ENCODE results near the gene CCDC141. TPM values are rescaled to one million over a fixed set of nuclear protein-coding genes. Genes with fewer than 3 reads are reported as not detected.

The CCDC141 gene
- total RNA-seq, 2 experiments from 2014 or later: 30.6 to 31.5 TPM

DNA sequence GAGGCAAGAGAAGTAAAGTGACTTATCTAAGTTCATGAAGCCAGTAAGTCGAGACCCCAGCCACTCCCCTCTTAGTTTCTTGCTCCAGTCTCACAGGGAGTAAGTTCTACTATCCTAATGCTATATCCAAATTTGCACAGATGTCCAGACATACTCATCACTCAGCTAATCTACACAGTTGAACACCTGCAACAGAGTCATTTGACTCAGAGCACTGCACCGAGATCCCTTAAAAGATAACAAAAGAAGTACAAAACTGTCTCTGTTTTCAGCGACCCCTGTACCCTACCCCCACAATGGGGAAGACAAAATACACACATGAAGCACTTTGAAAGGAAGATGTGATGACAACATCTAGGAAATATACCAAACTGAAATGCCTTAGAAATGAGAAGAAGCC, 22.6 kb upstream of the CCDC141 start:
- no peak for DNase-seq
- ChIA-PET POLR2A (no interaction called here), CTCF (no interaction called here)
- H3K4me1 Mint-ChIP-seq (ENCODE audit: low read depth): no peaks in the 10 kb centered on the region
- Histone ChIP-seq H3K27me3 (ENCODE audit: control insufficient read depth in 1 of 2, insufficient read depth in 2 of 2, low read length in 2 of 2) (no peaks in the 10 kb centered on the region), H3K4me1 (ENCODE audit: insufficient read depth, low read length) (no peaks in the 10 kb centered on the region), H3K27ac (ENCODE audit: low read depth in 1 of 2, low read length in 2 of 2) (no peak overlapping the region), H3K4me3 (ENCODE audit: low read length) (no peak overlapping the region), H3K9me3 (ENCODE audit: control insufficient read depth in 1 of 2, insufficient read depth in 1 of 2, low read length in 2 of 2) (no peaks in the 10 kb centered on the region), H3K36me3 (ENCODE audit: insufficient read depth, low read length) (no peaks in the 10 kb centered on the region)
- no peaks in the 10 kb centered on the region for H3K9me3 Mint-ChIP-seq
- intact Hi-C loops (cut with DNase I, micrococcal nuclease): no loop called here
- H3K27ac Mint-ChIP-seq: no peak overlapping the region
- peaks cover 3% of the 10 kb centered on the region for H3K36me3 Mint-ChIP-seq (ENCODE audit: low read depth)
- no peak overlapping the region for H3K4me3 Mint-ChIP-seq
- no peaks in the 10 kb centered on the region for H3K27me3 Mint-ChIP-seq
- TF ChIP-seq, protein P1, sequence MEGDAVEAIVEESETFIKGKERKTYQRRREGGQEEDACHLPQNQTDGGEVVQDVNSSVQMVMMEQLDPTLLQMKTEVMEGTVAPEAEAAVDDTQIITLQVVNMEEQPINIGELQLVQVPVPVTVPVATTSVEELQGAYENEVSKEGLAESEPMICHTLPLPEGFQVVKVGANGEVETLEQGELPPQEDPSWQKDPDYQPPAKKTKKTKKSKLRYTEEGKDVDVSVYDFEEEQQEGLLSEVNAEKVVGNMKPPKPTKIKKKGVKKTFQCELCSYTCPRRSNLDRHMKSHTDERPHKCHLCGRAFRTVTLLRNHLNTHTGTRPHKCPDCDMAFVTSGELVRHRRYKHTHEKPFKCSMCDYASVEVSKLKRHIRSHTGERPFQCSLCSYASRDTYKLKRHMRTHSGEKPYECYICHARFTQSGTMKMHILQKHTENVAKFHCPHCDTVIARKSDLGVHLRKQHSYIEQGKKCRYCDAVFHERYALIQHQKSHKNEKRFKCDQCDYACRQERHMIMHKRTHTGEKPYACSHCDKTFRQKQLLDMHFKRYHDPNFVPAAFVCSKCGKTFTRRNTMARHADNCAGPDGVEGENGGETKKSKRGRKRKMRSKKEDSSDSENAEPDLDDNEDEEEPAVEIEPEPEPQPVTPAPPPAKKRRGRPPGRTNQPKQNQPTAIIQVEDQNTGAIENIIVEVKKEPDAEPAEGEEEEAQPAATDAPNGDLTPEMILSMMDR (IDR thresholded peaks at IDR 0.05): no peak
- no peak for ATAC-seq (ENCODE audit: poor library complexity)

DNA sequence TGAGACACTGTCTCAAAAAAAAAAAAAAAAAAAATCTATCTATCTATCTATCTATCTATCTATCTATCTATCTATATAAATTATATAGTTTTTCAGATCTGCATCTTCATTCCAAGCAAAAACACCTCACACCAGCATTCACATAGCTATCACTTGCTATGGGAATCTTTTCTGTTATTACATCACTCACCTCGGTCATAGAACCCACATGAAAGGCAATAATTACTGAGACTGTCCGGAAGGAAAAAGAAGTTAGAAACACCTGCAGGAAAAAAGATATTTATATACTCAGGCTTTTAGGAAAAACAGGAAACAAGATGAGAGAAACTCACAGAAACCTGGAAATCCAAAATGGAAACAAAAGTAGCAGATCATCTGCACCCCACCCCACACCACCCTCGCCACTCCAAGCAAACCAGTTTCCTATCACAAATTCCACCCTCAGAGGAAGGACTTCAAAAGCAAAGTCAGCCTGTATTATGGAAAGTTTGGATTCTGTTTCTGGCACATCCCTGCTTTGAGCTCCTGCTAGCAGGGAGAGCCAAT, 21.9 kb upstream of the CCDC141 start:
- no peaks in the 10 kb centered on the region for H3K4me1 Mint-ChIP-seq (ENCODE audit: low read depth)
- H3K9me3 Mint-ChIP-seq: no peaks in the 10 kb centered on the region
- ChIA-PET POLR2A (interaction anchor here (0.7 kb wide), 1 partner anchor 302 kb away, joined by 3 read pairs; no protein-coding TSS in a partner anchor), CTCF (no interaction called here)
- H3K4me1 ChIP-seq (ENCODE audit: insufficient read depth, low read length): no peaks in the 10 kb centered on the region
- H3K36me3 ChIP-seq (ENCODE audit: insufficient read depth, low read length): no peaks in the 10 kb centered on the region
- H3K27me3 Mint-ChIP-seq: no peaks in the 10 kb centered on the region
- no peak overlapping the region for H3K27ac Mint-ChIP-seq
- no peaks in the 10 kb centered on the region for H3K36me3 Mint-ChIP-seq (ENCODE audit: low read depth)
- no peak overlapping the region for H3K4me3 ChIP-seq (ENCODE audit: low read length)
- ATAC-seq (ENCODE audit: poor library complexity) (no peak), DNase-seq (no peak)
- TF ChIP-seq, protein P1 (IDR thresholded peaks at IDR 0.05): no peak
- H3K27me3 ChIP-seq (ENCODE audit: control insufficient read depth in 1 of 2, insufficient read depth in 2 of 2, low read length in 2 of 2): no peaks in the 10 kb centered on the region
- peaks cover 0 to 3% of the 10 kb centered on the region in 2 experiments for H3K9me3 ChIP-seq (ENCODE audit: control insufficient read depth in 1 of 2, insufficient read depth in 1 of 2, low read length in 2 of 2)
- H3K4me3 Mint-ChIP-seq: no peak overlapping the region
- intact Hi-C loops (cut with DNase I, micrococcal nuclease): no loop called here
- no peak overlapping the region for H3K27ac ChIP-seq (ENCODE audit: low read depth in 1 of 2, low read length in 2 of 2)

DNA sequence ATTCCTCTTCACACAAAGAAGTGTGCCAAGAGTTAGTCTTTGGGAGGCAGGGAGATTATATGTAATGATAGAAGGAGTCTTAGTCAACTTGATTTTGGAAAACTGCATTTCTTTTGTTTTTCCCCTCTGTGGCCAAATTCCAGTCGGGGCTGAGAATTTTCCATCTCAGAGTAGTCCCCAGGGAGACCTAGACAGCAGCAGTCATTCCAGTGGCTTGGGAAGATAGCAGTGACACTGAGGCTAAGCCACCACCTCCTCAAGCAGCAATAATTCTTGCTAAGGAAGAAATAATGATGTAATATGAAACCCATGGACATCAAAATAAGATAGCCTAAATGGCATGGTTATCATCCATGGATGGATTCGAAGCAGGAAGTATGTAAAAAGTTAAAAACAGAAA, 21.0 kb upstream of the CCDC141 start:
- peaks cover 0 to 7% of the 10 kb centered on the region in 2 experiments for H3K9me3 ChIP-seq (ENCODE audit: control insufficient read depth in 1 of 2, insufficient read depth in 1 of 2, low read length in 2 of 2)
- POLR2A ChIA-PET: no interaction called here
- intact Hi-C loops (cut with DNase I, micrococcal nuclease): no loop called here
- Mint-ChIP-seq H3K27ac (no peak overlapping the region), H3K36me3 (ENCODE audit: low read depth) (no peaks in the 10 kb centered on the region), H3K27me3 (no peaks in the 10 kb centered on the region), H3K9me3 (no peaks in the 10 kb centered on the region), H3K4me3 (no peak overlapping the region), H3K4me1 (ENCODE audit: low read depth) (no peaks in the 10 kb centered on the region)
- TF ChIP-seq, protein P1 (IDR thresholded peaks at IDR 0.05): no peak
- DNase-seq (no peak), ATAC-seq (ENCODE audit: poor library complexity) (no peak)
- H3K4me3 ChIP-seq (ENCODE audit: low read length): no peak overlapping the region
- H3K27ac ChIP-seq (ENCODE audit: low read depth in 1 of 2, low read length in 2 of 2): no peak overlapping the region
- CTCF ChIA-PET: no interaction called here
- H3K36me3 ChIP-seq (ENCODE audit: insufficient read depth, low read length): no peaks in the 10 kb centered on the region
- H3K27me3 ChIP-seq (ENCODE audit: control insufficient read depth in 1 of 2, insufficient read depth in 2 of 2, low read length in 2 of 2): no peaks in the 10 kb centered on the region
- H3K4me1 ChIP-seq (ENCODE audit: insufficient read depth, low read length): no peaks in the 10 kb centered on the region
